Measurements from ENCODE around the gene FAM174C. TPM values are rescaled to one million over a fixed set of nuclear protein-coding genes. Genes with fewer than 3 reads are reported as not detected.
A peak's percentile ranks its signal among the peaks of the same experiment; 100 is the strongest.

Gene FAM174C
- polyA plus RNA-seq, 6 donors from 2014 or later, result 48.9 to 80.0 (median 64.7) TPM

GRCh38 chr19:1233115-1233667, 42.1 kb upstream of the FAM174C start:
- peaks cover under 1 to 1% (median under 1%) of the 10 kb centered on the region in 3 donors for H3K4me1 Mint-ChIP-seq
- H3K36me3 Mint-ChIP-seq, result no peaks in the 10 kb centered on the region
- H3K27me3 Mint-ChIP-seq, result peaks cover 0 to 2% (median 1%) of the 10 kb centered on the region in 3 donors
- ATAC-seq (ENCODE audit: low read depth in 2 of 2), result no peak
- no peak for DNase-seq
- H3K9me3 Mint-ChIP-seq, result no peaks in the 10 kb centered on the region
- H3K4me3 Mint-ChIP-seq, result no peak overlapping the region
- no peak overlapping the region for H3K27ac Mint-ChIP-seq

- no peaks in the 10 kb centered on the region for H3K36me3 Mint-ChIP-seq
- no peaks in the 10 kb centered on the region for H3K9me3 Mint-ChIP-seq
- H3K4me1 Mint-ChIP-seq, result peaks cover 9 to 12% (median 12%) of the 10 kb centered on the region in 3 donors
- peaks cover 5 to 11% (median 9%) of the 10 kb centered on the region in 3 donors for H3K27me3 Mint-ChIP-seq
- ATAC-seq (ENCODE audit: low read depth in 2 of 2) (no peak), DNase-seq (no peak)
- H3K4me3 Mint-ChIP-seq, result peak overlapping the region in 1 of 8 donors; percentile 16
- no peak overlapping the region for H3K27ac Mint-ChIP-seq
Observed at GRCh38 chr19:1234051-1234954, 41.0 kb upstream of the FAM174C start.

GRCh38 chr19:1234955-1235380, 40.4 kb upstream of the FAM174C start:
- no peak for ATAC-seq (ENCODE audit: low read depth in 2 of 2)
- Mint-ChIP-seq H3K27me3 (peaks cover 5 to 11% (median 9%) of the 10 kb centered on the region in 3 donors), H3K36me3 (no peaks in the 10 kb centered on the region), H3K9me3 (no peaks in the 10 kb centered on the region), H3K4me3 (peak overlapping the region in 1 of 8 donors; percentile 16), H3K27ac (no peak overlapping the region), H3K4me1 (peaks cover 9 to 16% (median 14%) of the 10 kb centered on the region in 3 donors)
- no peak for DNase-seq

GRCh38 chr19:1235625-1236538, 39.4 kb upstream of the FAM174C start:
- Mint-ChIP-seq H3K27ac (peak overlapping the region in 2 of 6 donors; percentile 51 to 53), H3K27me3 (peaks cover 5 to 11% (median 9%) of the 10 kb centered on the region in 3 donors), H3K4me3 (peak overlapping the region in 3 of 8 donors; percentile 50 to 78 (median 66))

GRCh38 chr19:1236576-1236975, 38.8 kb upstream of the FAM174C start:
- DNase-seq, result no peak

More at GRCh38 chr19:1235625-1236538, 39.4 kb upstream of the FAM174C start:
- Mint-ChIP-seq H3K9me3 (no peaks in the 10 kb centered on the region), H3K4me1 (peaks cover 9 to 16% (median 16%) of the 10 kb centered on the region in 3 donors), H3K36me3 (no peaks in the 10 kb centered on the region)
- no peak for DNase-seq
- no peak for ATAC-seq (ENCODE audit: low read depth in 2 of 2)

GRCh38 chr19:1237027-1237659, 38.2 kb upstream of the FAM174C start:
- peak overlapping the region in 5 of 8 donors; percentile 29 to 65 (median 45) for H3K4me3 Mint-ChIP-seq
- no peak for DNase-seq
- H3K36me3 Mint-ChIP-seq, result no peaks in the 10 kb centered on the region
- H3K4me1 Mint-ChIP-seq, result peaks cover 14 to 26% (median 23%) of the 10 kb centered on the region in 3 donors
- H3K27me3 Mint-ChIP-seq, result peaks cover 5 to 11% (median 9%) of the 10 kb centered on the region in 3 donors
- H3K27ac Mint-ChIP-seq, result no peak overlapping the region
- no peak for ATAC-seq (ENCODE audit: low read depth in 2 of 2)
- no peaks in the 10 kb centered on the region for H3K9me3 Mint-ChIP-seq

More at GRCh38 chr19:1236576-1236975, 38.8 kb upstream of the FAM174C start:
- no peak for ATAC-seq (ENCODE audit: low read depth in 2 of 2)
- Mint-ChIP-seq H3K4me3 (peak overlapping the region in 2 of 8 donors; percentile 50 to 66), H3K9me3 (no peaks in the 10 kb centered on the region), H3K36me3 (no peaks in the 10 kb centered on the region), H3K4me1 (peaks cover 12 to 23% (median 20%) of the 10 kb centered on the region in 3 donors), H3K27ac (no peak overlapping the region), H3K27me3 (peaks cover 5 to 11% (median 9%) of the 10 kb centered on the region in 3 donors)

GRCh38 chr19:1237754-1238368, 37.5 kb upstream of the FAM174C start, which contains the start of gene CBARP:
Gene CBARP, minus strand, starts transcription at chr19:1238005. Its CDS starts 1,905 bp downstream, at chr19:1236100.
- Mint-ChIP-seq H3K4me1 (peaks cover 17 to 31% (median 27%) of the 10 kb centered on the region in 3 donors), H3K27me3 (peaks cover 5 to 11% (median 9%) of the 10 kb centered on the region in 3 donors), H3K36me3 (no peaks in the 10 kb centered on the region), H3K4me3 (peak within 1 kb of the TSS; percentile 79 to 92 (median 85)), H3K9me3 (no peaks in the 10 kb centered on the region), H3K27ac (peak within 1 kb of the TSS; percentile 76 to 96 (median 94))
- no peak for DNase-seq
- ATAC-seq (ENCODE audit: low read depth in 2 of 2), result no peak

- Mint-ChIP-seq H3K27ac (peak overlapping the region; percentile 76 to 96 (median 94)), H3K27me3 (peaks cover 5 to 11% (median 9%) of the 10 kb centered on the region in 3 donors), H3K4me3 (peak overlapping the region; percentile 79 to 92 (median 85)), H3K36me3 (no peaks in the 10 kb centered on the region), H3K9me3 (no peaks in the 10 kb centered on the region), H3K4me1 (peaks cover 17 to 37% (median 27%) of the 10 kb centered on the region in 3 donors)
- ATAC-seq (ENCODE audit: low read depth in 2 of 2) (no peak), DNase-seq (no peak)
Observed at GRCh38 chr19:1238369-1239303, 36.7 kb upstream of the FAM174C start.

GRCh38 chr19:1239420-1239795, 35.9 kb upstream of the FAM174C start:
- Mint-ChIP-seq H3K4me1 (peaks cover 17 to 37% (median 28%) of the 10 kb centered on the region in 3 donors), H3K4me3 (peak overlapping the region in 7 of 8 donors; percentile 55 to 92 (median 82)), H3K27me3 (peaks cover 5 to 11% (median 9%) of the 10 kb centered on the region in 3 donors), H3K9me3 (no peaks in the 10 kb centered on the region), H3K27ac (peak overlapping the region; percentile 76 to 96 (median 94)), H3K36me3 (no peaks in the 10 kb centered on the region)
- DNase-seq, result no peak
- ATAC-seq (ENCODE audit: low read depth in 2 of 2), result no peak

- DNase-seq (peak; percentile 97), ATAC-seq (ENCODE audit: low read depth in 2 of 2) (peak; percentile 61 to 66)
- Mint-ChIP-seq H3K4me1 (peaks cover 21 to 42% (median 34%) of the 10 kb centered on the region in 3 donors), H3K9me3 (no peaks in the 10 kb centered on the region), H3K27me3 (peaks cover 5 to 11% (median 9%) of the 10 kb centered on the region in 3 donors), H3K4me3 (peak overlapping the region; percentile 54 to 90 (median 81)), H3K27ac (peak overlapping the region; percentile 78 to 96 (median 94)), H3K36me3 (no peaks in the 10 kb centered on the region)
Observed at GRCh38 chr19:1239796-1240737, 35.3 kb upstream of the FAM174C start.
